Testis (tissue), 2 donors: Measurements from ENCODE around the gene JAKMIP1.

Experiments
- CTCF ChIP-seq, 3 experiments: fragments of 450-650 bp in 2 of 3; fragments of 200-600 bp in 1 of 3; sonication (generic) in 1 of 3; IDR thresholded peaks; one replicate each; pipeline ENCODE4 v1.5.1; 2016 to 2019; ENCODE audit warnings: antibody characterized with exemption in 3 of 3, mild to moderate bottlenecking in 2 of 3, moderate library complexity in 1 of 3
- POLR2A ChIP-seq: fragments of 450-650 bp; IDR thresholded peaks from one replicate; pipeline ENCODE4 v1.6.1; 2017; ENCODE audit warnings: antibody characterized with exemption, mild to moderate bottlenecking, moderate library complexity

GRCh38 chr4:6195602-6196319 is 4.6 kb downstream of the JAKMIP1 start:
- TF ChIP-seq POLR2A (no peak), CTCF (IDR thresholded peaks at IDR 0.05) (no peak)
